Nephron progenitor cell (in vitro differentiated cells): ENCODE measurements around the gene UCKL1.

Experiments used
- DNase-seq: peaks from one replicate; pipeline ENCODE4 v3.0.0; 2021
- H3K27ac Mint-ChIP-seq: 2 replicates; pipeline ENCODE4 v1.8.0; 2021; ENCODE audit warnings: mild to moderate bottlenecking, moderate library complexity, mixed read lengths
- H3K27me3 Mint-ChIP-seq: 2 replicates; pipeline ENCODE4 v1.8.0; 2021; ENCODE audit warnings: mild to moderate bottlenecking, low read depth, mixed read lengths; ENCODE audit not compliant: poor library complexity
- H3K36me3 Mint-ChIP-seq: 2 replicates; pipeline ENCODE4 v1.8.0; 2021; ENCODE audit warnings: low read depth, mixed read lengths
- H3K4me1 Mint-ChIP-seq: 2 replicates; pipeline ENCODE4 v1.8.0; 2021; ENCODE audit warnings: mixed read lengths
- H3K4me3 Mint-ChIP-seq: 2 replicates; pipeline ENCODE4 v1.8.0; 2021; ENCODE audit warnings: mild to moderate bottlenecking, moderate library complexity, mixed read lengths
- H3K9me3 Mint-ChIP-seq: 2 replicates; pipeline ENCODE4 v1.8.0; 2021; ENCODE audit warnings: mild to moderate bottlenecking, moderate library complexity, mixed read lengths
- CTCF ChIP-seq: fragments of 200-600 bp; sonication (generic); IDR thresholded peaks from 2 replicates; pipeline ENCODE4 v1.5.0; 2021; ENCODE audit warnings: antibody characterized with exemption

Gene UCKL1

GRCh38 chr20:63940071-63940471 is 16.1 kb downstream of the UCKL1 start:
- Mint-ChIP-seq H3K4me3 (no peak overlapping the region), H3K27ac (no peak overlapping the region), H3K4me1 (peaks cover 12% of the 10 kb centered on the region), H3K36me3 (peaks cover 27% of the 10 kb centered on the region), H3K27me3 (no peaks in the 10 kb centered on the region), H3K9me3 (no peaks in the 10 kb centered on the region)
- no peak for DNase-seq
- TF ChIP-seq CTCF, result no peak

- peaks cover 20% of the 10 kb centered on the region for H3K4me1 Mint-ChIP-seq
- no peaks in the 10 kb centered on the region for H3K27me3 Mint-ChIP-seq
- peaks cover 34% of the 10 kb centered on the region for H3K36me3 Mint-ChIP-seq
- no peak for DNase-seq
- no peak overlapping the region for H3K4me3 Mint-ChIP-seq
- no peak overlapping the region for H3K27ac Mint-ChIP-seq
- no peaks in the 10 kb centered on the region for H3K9me3 Mint-ChIP-seq
- TF ChIP-seq CTCF, result no peak
Measured at GRCh38 chr20:63939061-63939935, 16.9 kb downstream of the UCKL1 start.

- Mint-ChIP-seq H3K4me3 (no peak overlapping the region), H3K27ac (peak overlapping the region; percentile 87), H3K36me3 (peaks cover 35% of the 10 kb centered on the region), H3K4me1 (peaks cover 24% of the 10 kb centered on the region), H3K9me3 (no peaks in the 10 kb centered on the region), H3K27me3 (no peaks in the 10 kb centered on the region)
- no peak for DNase-seq
- TF ChIP-seq CTCF, result no peak
Measured at GRCh38 chr20:63937596-63937995, 18.6 kb downstream of the UCKL1 start.

- Mint-ChIP-seq H3K36me3 (peaks cover 53% of the 10 kb centered on the region), H3K4me3 (no peak overlapping the region), H3K9me3 (no peaks in the 10 kb centered on the region), H3K27me3 (no peaks in the 10 kb centered on the region), H3K27ac (no peak overlapping the region), H3K4me1 (peaks cover 19% of the 10 kb centered on the region)
- no peak for TF ChIP-seq CTCF
- no peak for DNase-seq
Measured at GRCh38 chr20:63935447-63935846, 20.8 kb downstream of the UCKL1 start.

- DNase-seq, result peak; percentile 50
- peak overlapping the region; percentile 42 for H3K27ac Mint-ChIP-seq
- H3K9me3 Mint-ChIP-seq, result no peaks in the 10 kb centered on the region
- no peak overlapping the region for H3K4me3 Mint-ChIP-seq
- peaks cover 19% of the 10 kb centered on the region for H3K4me1 Mint-ChIP-seq
- H3K36me3 Mint-ChIP-seq, result peaks cover 60% of the 10 kb centered on the region
- H3K27me3 Mint-ChIP-seq, result no peaks in the 10 kb centered on the region
- peak; percentile 63 for TF ChIP-seq CTCF
Measured at GRCh38 chr20:63934271-63935068, 21.7 kb downstream of the UCKL1 start.
